Measurements from ENCODE around the gene APOA5.

The APOA5 gene

GRCh38 chr11:116814502-116814901 lies 22.8 kb upstream of the APOA5 start:
- H3K4me3 ChIP-seq (ENCODE audit: low read depth, low read length), result no peak overlapping the region
- no peak for TF ChIP-seq CTCF (IDR thresholded peaks at IDR 0.05; ENCODE audit: low read depth, low read length)

GRCh38 chr11:116813781-116814471 lies 22.2 kb upstream of the APOA5 start:
- TF ChIP-seq CTCF (IDR thresholded peaks at IDR 0.05; ENCODE audit: low read depth, low read length), result no peak
- no peak overlapping the region for H3K4me3 ChIP-seq (ENCODE audit: low read depth, low read length)

GRCh38 chr11:116813170-116813569 lies 21.5 kb upstream of the APOA5 start:
- no peak for TF ChIP-seq CTCF (IDR thresholded peaks at IDR 0.05; ENCODE audit: low read depth, low read length)
- H3K4me3 ChIP-seq (ENCODE audit: low read depth, low read length), result no peak overlapping the region

GRCh38 chr11:116812109-116812508 lies 20.4 kb upstream of the APOA5 start:
- TF ChIP-seq CTCF (IDR thresholded peaks at IDR 0.05; ENCODE audit: low read depth, low read length), result no peak
- no peak overlapping the region for H3K4me3 ChIP-seq (ENCODE audit: low read depth, low read length)

- H3K4me3 ChIP-seq (ENCODE audit: low read depth, low read length), result no peak overlapping the region
Observed at GRCh38 chr11:116811194-116811593, 19.5 kb upstream of the APOA5 start.

GRCh38 chr11:116808262-116809175 lies 16.8 kb upstream of the APOA5 start:
- TF ChIP-seq CTCF (IDR thresholded peaks at IDR 0.05; ENCODE audit: low read depth, low read length), result no peak

More at GRCh38 chr11:116811194-116811593, 19.5 kb upstream of the APOA5 start:
- no peak for TF ChIP-seq CTCF (IDR thresholded peaks at IDR 0.05; ENCODE audit: low read depth, low read length)

More at GRCh38 chr11:116808262-116809175, 16.8 kb upstream of the APOA5 start:
- no peak overlapping the region for H3K4me3 ChIP-seq (ENCODE audit: low read depth, low read length)

Measured in WI38 (cell line).